CD4-positive, alpha-beta T cell treated with Interleukin-6 for 4 hours (primary cell): ENCODE measurements around the gene SLC27A3.

Experiments used
- DNase-seq: peaks from one replicate; pipeline ENCODE4 v3.0.0-alpha.2; 2020; ENCODE audit warnings: mixed read lengths

Gene SLC27A3, protein sequence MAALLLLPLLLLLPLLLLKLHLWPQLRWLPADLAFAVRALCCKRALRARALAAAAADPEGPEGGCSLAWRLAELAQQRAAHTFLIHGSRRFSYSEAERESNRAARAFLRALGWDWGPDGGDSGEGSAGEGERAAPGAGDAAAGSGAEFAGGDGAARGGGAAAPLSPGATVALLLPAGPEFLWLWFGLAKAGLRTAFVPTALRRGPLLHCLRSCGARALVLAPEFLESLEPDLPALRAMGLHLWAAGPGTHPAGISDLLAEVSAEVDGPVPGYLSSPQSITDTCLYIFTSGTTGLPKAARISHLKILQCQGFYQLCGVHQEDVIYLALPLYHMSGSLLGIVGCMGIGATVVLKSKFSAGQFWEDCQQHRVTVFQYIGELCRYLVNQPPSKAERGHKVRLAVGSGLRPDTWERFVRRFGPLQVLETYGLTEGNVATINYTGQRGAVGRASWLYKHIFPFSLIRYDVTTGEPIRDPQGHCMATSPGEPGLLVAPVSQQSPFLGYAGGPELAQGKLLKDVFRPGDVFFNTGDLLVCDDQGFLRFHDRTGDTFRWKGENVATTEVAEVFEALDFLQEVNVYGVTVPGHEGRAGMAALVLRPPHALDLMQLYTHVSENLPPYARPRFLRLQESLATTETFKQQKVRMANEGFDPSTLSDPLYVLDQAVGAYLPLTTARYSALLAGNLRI

GRCh38 chr1:153774780-153775457, at the start of gene SLC27A3:
Gene SLC27A3, plus strand, starts transcription at chr1:153775407. Its CDS starts 91 bp downstream, at chr1:153775498.
- no peak for DNase-seq

DNA sequence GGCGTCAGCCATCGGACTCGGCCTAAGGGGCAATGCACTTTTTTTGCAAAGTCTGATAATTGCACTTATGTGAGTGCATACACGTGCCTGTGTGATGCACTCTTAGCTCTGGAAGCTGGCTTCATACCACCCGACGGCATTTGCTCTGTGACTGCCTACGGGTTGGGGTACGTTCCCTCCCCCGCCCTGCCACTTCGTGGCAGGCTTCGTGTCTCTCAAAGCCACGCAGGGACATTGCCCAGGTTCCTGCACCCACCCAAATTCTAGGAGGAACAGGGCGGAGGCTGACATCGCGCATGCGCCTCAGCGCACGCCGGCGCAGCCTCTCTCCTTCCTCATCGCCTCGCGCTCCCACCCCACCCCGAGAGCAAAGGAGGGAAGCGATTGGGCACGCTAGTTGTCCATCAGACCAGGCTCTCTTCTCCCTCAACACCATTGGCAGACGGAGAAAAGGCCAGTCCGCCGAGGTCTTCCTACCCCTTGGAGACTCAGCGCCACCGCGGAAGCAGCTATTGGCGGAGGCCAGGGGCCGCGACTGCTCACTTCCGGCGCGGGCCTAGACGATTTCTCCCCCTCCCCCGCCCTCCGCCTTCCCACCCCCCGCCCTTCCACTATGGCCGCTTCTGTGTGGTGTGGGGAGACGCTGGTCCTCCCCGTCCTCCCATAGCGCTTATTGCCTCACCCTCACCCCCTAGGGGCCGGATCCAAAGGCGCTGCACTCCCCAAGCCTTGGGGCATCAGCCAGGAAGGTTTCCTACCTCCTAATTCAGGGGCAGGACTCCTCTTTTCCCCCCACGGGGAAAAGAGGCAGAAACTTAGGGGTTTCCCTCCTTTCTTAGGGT, 47.5 kb upstream of the SLC27A3 start, which contains the start of gene INTS3:
Gene INTS3, plus strand, starts transcription at position 588 of the 842 bp plus-strand sequence. CDS start 585 bp downstream, outside the sequence.
- DNase-seq = peak; percentile 99

- peak; percentile 41 for DNase-seq
Observed at GRCh38 chr1:153728305-153729066, 46.7 kb upstream of the SLC27A3 start.

GRCh38 chr1:153730468-153730988, 44.7 kb upstream of the SLC27A3 start:
- DNase-seq = no peak

DNA sequence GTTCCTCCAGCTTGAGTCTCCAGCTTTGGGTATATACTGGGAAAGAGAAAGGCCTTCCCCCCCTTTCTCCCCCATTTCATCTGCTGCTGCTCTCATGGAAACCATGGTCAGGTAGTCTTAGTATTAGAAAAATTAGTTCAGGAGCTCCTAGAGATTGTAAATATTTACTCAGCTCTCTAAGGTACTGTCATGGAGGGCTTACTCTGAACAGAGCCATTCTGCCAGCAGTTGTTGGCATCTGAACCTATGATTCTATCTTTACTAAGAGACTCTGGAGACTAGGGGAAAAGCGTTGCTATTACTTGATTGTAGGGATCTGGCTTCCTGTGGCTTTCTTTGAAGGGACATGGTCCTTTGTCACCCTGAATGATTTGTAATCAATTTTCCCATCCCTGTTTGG, 41.2 kb upstream of the SLC27A3 start:
- DNase-seq = no peak

- no peak for DNase-seq
Observed at GRCh38 chr1:153734396-153735089, 40.7 kb upstream of the SLC27A3 start.

DNA sequence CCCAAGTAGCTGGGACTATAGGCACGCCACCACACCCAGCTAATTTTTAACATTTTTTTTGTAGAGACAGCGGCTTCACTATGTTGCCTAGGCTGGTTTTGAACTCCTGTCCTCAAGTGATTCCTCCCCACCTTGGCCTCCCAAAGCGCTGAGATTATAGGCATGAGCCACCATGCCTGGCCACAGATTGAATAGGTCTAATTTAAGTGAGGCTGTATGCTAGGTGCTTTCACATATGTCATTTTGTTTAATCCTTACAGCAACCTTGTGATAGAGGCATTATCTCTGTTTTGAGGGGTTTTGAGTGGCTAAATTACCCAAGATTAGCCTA, 40.2 kb upstream of the SLC27A3 start:
- no peak for DNase-seq

DNA sequence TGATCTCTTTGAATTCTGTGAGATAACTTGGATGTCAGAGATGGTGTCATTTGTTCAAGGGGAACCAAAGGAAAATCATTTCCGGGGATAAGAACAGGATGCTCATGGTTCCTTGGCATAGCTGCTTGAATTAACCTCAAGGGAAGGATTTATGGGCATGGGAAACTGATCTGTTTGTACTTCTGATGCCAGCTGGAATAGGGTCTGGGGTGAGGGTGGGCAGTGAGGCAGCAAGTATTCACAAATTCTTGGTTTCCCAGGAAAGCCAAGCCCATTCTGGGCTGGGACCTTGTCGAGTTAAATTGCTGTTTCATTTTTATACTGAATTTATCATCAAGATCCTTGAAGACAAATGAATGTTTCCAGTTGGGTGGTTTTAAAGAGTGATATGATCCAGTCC, 33.2 kb upstream of the SLC27A3 start:
- DNase-seq = no peak

DNA sequence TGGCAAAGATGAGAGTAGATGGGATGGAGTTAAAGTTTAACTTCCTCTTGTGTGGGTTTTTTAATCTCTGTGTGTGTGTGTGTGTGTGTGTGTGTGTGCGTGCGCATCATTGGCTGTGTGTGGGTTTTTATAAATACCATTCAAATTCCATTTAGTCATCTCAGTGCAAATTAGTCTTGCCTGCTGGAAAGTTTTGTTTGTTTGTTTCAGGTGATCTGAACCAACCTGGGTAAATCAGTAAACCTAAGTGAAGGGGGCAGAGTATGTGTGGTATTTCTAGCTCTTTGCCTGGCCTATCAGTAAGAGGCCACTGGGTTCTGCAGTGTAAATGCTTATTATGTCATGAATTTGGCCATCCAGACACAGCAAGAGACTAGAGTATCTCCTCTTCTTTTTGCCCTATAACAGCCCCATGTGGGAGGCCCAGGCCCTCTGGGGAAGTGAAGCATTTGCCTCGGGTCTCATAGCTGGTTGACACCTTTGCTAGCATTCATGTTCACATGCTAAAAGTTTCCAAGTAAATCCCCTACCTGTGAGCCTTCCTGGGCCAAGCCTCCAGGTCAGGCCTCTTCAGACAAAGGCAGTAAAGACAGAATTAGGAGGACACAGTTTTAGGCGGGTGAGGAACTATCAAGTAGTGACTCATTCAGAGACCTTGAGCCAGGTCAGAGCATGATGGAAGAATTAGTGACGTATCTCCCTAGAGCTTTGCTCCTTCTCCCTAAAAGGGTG, 32.6 kb upstream of the SLC27A3 start:
- no peak for DNase-seq

- DNase-seq = no peak
Observed at GRCh38 chr1:153745417-153745816, 29.8 kb upstream of the SLC27A3 start.

GRCh38 chr1:153746174-153746573, 29.0 kb upstream of the SLC27A3 start:
- DNase-seq = no peak

DNA sequence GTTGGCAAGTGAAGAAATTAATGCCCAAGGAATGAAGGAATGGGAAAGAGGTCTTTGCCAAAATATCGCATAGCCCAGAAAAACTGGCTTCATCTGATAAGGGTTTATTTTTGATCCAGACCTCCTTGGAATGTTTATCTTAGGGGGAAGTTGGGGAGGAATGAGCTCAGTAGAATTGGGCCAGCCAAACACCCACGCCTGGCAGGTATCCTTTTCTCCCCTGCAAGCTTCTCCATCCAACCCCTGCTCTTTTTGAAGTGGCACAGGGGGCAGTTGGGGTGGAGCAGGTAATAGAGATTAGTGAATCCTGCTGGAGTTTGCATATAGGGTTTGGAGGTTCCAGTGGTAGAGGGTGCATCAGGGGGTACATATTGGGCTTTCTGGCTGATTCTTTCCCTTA, 26.3 kb upstream of the SLC27A3 start:
- DNase-seq = no peak

DNA sequence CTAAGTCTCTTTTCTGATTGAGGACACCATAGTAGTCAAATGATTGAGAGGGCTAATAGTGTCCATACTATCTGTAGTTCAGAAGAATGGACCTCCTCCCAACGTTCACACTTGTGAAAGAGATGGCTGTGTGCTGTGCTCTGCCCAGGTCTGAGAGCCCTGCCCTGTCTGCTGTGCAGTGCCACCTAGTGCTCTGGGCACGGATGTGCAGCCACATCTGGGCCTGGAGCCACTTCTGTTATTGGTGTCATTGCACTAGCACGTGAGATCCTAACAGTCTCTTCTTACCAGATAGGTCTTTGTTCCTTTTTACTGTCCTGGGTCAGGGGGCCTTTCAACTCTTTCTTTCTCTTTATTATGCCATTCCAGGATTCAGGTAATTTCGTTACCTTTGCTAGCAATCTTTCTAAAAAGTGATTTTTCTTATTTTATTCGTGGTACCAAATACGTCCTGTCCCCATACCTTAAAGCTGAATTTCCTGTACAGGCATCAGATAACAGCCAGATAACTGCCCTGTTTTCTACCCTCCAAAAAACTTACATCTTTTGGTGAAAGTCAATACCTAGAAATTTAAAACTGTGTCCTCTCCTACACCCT, 25.7 kb upstream of the SLC27A3 start:
- DNase-seq = peak; percentile 81

- DNase-seq = no peak
Observed at GRCh38 chr1:153750026-153750995, 24.9 kb upstream of the SLC27A3 start.

GRCh38 chr1:153752072-153752471, 23.1 kb upstream of the SLC27A3 start:
- DNase-seq = no peak

DNA sequence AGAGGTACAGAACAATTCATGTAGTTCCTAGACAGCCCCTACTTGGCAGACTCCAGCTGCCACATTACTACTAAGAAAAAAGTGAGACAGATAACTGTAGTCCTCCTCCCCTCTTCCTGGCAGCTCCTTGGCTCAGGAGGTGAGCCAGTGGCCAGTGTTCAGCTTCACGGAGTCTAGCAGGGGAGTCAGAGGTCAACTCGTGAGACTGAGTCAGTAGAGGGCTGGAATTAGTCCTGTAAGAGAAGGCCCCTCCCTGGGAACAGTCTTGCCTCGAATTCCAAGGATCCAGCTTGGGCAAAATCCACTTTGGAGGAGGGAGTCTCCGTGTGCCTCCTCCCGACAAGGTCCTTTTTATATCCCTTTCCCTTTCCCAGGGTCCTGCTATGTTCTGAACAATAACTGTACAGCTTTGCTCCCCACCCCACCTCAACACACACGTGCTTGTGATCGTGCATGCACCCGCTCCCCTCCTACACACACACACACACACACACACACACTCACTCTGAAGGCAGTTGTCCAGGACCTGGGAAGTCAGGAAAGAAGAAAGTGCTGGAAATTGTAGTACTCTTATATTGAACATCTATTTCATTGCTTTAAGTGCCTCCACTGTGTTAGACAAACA, 22.5 kb upstream of the SLC27A3 start:
- no peak for DNase-seq

DNA sequence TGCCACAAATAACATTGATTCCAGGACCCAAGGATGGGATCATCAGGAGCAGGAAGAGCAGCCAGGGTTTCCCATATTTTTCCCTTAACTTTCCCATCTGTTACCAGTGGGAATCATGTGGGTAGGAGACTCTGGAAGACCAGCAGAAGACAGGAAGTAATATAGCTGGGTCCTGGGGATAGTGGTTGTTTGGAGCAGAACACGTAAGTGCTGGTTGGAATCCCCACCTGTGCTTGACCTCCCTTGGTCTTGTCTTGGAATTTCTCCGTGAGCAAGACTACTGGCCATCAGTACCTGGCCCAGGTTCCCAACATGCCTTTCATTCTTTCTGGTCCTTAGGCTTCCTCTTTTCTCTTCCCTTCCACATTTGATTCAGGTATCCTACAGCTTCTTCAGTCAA, 20.9 kb upstream of the SLC27A3 start:
- DNase-seq = no peak

GRCh38 chr1:153760440-153760839, 14.8 kb upstream of the SLC27A3 start:
- no peak for DNase-seq
